Raji (cell line): Measurements from ENCODE around the gene NINJ2.

ENCODE experiments used
- POLR2A ChIP-seq: IDR thresholded peaks from 2 replicates; pipeline ENCODE4 v1.6.1; 2011; ENCODE audit warnings: low read depth, low read length, control low read depth; ENCODE audit not compliant: insufficient read depth

Gene NINJ2

GRCh38 chr12:630656-631632 is 32.3 kb downstream of the NINJ2 start:
- peak; percentile 84 for TF ChIP-seq POLR2A

- no peak for TF ChIP-seq POLR2A
These were observed 35.1 kb downstream of the NINJ2 start for GRCh38 chr12:627863-628741.

GRCh38 chr12:627285-627684 is 36.0 kb downstream of the NINJ2 start:
- no peak for TF ChIP-seq POLR2A

- TF ChIP-seq POLR2A, result no peak
These were observed 37.2 kb downstream of the NINJ2 start for GRCh38 chr12:625998-626397.

- no peak for TF ChIP-seq POLR2A
These were observed 39.3 kb downstream of the NINJ2 start for GRCh38 chr12:623865-624372.

- no peak for TF ChIP-seq POLR2A
These were observed 39.9 kb downstream of the NINJ2 start for GRCh38 chr12:623172-623864.

- TF ChIP-seq POLR2A, result no peak
These were observed 40.8 kb downstream of the NINJ2 start for GRCh38 chr12:622416-622815.

GRCh38 chr12:619346-619745 is 43.9 kb downstream of the NINJ2 start:
- no peak for TF ChIP-seq POLR2A

GRCh38 chr12:618605-619004 is 44.6 kb downstream of the NINJ2 start:
- no peak for TF ChIP-seq POLR2A

- no peak for TF ChIP-seq POLR2A
These were observed 45.8 kb downstream of the NINJ2 start for GRCh38 chr12:617304-617915.

GRCh38 chr12:615620-616019 is 47.6 kb downstream of the NINJ2 start:
- TF ChIP-seq POLR2A, result no peak

- 0 out of 2 replicates have a peak, but pooled peaks have one; percentile 27 for TF ChIP-seq POLR2A
These were observed 48.8 kb downstream of the NINJ2 start for GRCh38 chr12:614411-614970.

GRCh38 chr12:613996-614395 is 49.2 kb downstream of the NINJ2 start:
- no peak for TF ChIP-seq POLR2A

GRCh38 chr12:612886-613285 is 50.4 kb downstream of the NINJ2 start:
- no peak for TF ChIP-seq POLR2A
